Cerebellar nuclear complex (tissue), 1 donor: ENCODE data around the gene SDR39U1.

Experiments
- DNase-seq, 2 experiments: peaks; one replicate each; lab custom pipeline; 2025; lab: John Stamatoyannopoulos, UW

SDR39U1 gene

DNA sequence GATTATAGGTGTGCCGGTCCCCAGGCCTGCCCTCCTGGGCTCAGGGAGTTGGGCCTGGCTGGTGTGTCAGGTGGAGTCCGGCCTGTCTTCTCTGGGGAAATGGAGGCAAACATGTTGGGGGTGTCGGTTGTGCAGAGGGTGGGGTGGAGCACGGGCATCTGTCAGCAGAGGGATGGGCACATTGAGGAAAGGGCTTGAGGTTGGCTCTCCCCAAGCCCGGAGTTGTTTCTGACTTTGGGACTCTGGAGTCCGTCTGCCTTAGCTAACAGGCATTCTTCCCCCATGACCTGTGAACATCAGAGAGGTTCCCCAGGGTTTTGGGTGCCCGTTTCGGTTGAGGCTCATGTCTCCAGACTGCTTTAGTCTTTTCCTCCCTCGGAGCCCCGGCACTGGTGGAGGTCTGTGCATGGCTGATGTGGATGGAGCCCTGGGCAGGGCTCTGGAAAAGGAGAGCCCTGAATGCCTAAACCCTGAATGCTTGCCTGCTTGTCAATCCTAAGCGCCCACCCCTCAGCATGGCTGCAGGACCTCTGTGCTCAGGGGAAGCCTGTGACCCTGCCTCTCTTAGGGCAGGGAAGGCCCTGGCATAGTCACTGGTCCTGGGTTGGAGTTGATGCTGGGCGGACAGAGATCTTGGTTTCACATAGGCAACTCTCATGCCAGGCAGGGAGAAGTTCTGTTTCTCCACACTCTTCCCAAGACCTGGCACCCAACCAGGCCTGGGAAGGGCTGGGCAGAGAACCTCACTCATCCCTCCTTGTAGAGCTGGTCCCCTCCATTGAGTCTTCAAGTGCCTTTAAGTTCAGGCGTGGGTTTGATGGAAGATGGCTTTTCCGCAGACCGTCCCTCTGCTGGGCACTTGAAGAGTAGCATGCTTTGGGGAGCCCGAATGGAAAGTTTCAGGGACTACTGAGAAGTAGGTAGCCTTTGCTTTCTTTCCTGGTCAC, 30.9 kb downstream of the SDR39U1 start:
- DNase-seq, result no peak

DNA sequence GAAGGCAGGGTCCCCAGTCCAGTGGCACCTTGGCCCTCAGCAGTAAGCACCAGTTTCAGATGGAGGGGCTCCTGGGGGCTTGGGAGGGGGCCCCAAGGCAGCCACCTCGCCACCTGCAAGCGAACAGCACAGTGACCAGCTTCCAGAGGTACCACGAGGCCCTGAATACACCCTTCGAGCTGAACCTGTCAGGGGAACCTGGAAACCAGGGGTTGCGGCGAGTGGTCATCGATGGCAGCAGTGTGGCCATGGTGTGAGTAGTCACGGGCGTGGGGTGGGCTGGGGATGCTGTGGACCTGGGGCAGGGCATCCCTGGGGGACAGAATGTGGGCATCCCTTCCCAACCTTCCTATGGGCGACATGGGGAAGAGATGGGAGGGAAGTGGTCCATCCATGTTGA, 32.6 kb downstream of the SDR39U1 start:
- no peak for DNase-seq

DNA sequence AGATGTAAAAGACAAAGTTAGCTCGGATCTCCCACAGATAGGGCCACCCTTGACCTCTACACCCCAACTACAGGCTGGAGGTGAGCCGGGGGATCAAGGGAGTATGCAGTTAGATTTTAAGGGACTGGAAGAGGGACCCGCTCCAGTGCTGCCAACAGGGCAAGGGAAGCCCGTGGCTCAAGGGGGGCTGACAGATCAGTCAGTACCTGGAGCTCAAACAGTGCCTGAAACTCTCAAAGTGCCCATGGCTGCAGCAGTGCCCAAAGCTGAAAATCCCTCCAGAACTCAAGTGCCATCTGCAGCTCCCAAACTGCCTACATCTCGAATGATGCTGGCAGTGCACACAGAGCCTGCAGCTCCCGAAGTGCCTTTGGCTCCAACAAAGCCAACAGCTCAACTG, 33.4 kb downstream of the SDR39U1 start:
- no peak for DNase-seq

DNA sequence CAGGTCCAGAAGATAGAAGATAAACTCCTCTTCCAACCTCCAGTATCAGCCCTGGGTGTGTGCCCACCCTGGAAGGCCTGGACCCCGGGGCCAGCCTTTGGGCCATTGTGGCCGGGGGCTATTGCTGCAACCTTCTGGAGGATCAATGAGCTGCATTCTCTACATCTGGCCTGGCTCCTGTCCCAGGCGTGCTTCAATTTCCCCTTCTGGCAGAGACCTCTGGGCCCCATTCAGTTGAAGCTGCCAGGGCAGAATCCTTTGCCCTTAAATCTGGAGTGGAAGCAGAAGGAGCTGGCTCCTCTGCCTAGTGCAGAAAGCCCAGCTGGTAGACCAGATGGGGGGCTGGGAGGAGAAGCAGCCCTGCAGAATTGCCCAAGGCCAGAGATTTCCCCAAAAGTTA, 33.8 kb downstream of the SDR39U1 start:
- DNase-seq, result no peak

DNA sequence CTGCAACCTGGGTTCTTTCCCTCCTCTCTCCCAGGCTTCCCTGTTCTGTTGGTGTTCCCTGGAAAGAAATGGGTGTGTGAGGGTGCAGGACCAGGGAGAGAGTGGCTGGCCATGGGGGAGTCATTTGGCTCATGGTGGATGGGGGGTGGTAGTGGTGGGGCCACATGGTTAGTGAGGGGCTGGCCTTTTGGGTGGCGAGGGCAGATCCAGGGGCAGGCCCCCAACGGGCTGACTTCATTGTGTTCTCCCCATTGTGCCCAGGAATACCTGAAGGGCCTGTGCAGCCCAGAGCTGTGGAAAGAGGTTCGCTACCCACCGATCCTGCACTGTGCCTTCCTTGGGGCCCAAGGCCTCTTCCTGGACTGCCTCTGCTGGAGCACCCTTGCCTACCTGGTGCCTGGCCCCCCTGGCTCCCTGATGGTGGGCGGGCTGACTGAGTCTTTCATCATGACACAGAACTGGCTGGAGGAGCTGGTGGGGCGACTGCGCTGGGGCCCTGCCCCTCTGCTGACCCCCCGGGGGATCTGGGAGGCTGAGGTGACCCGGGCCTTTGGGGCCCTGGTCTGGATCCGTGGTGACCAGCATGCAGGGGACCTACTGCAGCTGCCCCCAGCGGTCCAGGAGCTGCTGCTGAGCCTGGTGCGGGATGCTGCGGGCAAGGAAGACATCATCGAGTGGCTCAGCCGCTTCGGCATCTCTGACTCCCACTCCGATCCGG, 34.8 kb downstream of the SDR39U1 start:
- no peak for DNase-seq

DNA sequence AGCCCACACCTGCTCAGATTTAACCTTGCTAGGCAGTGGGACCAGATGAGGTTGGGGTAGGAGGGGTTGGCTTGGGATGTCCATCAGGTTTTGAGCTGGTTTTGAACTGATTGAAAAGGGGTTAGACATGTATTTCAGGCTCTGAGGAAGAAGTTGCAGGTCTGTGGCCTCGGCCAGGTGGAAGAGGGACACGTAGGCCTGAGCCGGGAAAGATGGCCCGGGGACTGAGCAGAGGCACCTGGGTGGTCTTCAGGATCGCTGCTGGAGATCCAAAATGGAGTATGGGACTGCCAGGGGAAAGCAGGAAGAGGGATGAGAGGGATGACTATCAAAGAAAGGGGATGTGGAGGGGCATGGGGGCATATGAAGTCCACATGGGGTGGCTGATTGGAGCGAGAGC, 36.2 kb downstream of the SDR39U1 start:
- DNase-seq, result no peak

DNA sequence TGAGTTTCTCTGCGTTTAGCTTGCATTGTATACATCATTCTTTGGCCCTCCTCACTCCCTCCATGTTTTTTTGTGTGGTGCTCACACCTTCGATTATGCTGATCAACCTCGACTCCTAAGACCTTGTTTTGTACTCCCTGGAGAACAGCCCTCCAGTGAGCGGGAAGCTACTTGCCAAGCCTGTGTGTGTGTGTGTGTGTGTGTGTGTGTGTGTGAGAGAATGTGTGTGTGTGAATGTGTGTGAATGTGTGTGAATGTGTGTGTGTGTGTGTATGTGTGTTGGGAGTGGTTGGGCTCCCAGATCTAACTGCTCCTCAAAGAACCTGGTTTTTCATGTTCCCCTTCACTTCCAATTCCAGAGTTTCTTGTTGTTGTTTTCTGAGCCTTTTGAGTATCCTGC, 37.8 kb downstream of the SDR39U1 start:
- DNase-seq, result no peak

DNA sequence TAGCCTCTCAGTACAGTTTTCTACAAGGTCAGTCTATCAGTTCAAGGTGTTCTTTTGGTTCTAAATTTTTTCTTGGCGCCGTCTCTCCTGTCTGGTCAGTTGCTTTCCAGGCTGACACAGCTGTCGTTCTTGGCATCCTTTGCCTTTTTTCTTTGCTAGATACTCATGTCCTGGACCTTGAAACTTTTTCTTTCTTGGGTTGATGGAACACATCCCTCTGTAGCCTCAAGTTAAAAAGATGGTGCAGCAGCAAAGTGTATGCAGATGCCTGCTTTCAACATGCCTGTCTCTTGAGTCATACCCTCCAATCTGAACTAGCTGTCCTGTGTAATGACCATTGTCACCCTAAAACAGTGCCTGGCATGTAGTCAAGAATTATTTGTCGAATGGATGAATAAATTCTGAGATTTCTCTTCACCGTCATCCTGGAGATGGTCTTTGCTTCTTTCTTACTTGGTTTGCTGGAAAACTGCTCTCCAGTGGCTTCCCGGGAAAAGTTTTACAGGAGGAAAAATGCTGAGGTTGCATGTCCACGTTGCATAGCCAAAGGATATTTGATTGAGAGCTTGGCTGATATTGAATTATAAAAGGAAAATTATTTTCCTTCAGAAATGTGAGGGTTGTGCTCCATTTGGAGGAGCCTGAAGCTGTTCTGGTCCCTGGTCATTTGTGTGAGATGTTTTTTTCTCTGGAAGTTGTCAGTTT, 39.1 kb downstream of the SDR39U1 start:
- DNase-seq, result no peak

DNA sequence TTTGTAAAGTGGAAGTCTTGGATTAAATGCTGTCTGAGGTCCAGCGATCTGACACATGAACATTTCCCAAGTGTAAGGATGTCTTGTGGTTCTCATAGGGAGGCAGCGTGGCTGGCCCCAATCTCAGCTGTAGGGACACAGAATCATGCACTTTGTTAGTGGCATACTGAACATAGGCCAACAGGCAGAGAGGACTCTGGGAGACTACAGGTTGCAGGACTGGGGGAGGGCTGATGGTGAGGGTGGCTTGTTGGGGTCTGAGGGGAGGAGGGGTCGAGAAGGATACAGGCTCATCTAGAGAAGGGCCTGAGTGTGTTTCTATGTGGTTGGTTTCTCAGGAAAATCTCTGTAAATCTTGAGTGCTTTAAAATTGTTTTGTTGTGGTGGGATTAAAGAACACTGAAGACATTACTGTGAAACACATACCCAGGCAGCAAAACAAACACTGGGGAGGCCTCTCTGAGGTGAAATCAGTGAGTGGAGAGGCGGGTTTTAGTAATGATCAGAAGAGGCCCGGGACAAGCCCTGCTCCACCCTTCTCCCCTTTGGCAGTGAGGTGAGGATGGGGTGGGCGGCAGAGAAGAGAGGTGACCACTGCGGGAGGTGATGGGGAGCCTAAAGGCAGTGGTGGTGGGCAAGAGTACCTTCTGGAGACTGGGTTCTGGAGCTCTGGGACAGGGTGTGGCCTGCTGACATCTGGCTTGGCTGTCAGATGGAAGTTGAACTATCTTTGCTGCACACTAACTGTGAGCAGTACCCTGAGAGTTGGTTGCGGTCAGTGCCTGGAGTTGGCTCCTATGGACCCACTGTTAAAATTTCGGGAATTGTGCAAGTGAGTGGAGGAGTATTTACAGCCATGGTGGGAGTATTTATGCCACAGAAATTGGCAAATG, 40.5 kb downstream of the SDR39U1 start:
- DNase-seq, result no peak

DNA sequence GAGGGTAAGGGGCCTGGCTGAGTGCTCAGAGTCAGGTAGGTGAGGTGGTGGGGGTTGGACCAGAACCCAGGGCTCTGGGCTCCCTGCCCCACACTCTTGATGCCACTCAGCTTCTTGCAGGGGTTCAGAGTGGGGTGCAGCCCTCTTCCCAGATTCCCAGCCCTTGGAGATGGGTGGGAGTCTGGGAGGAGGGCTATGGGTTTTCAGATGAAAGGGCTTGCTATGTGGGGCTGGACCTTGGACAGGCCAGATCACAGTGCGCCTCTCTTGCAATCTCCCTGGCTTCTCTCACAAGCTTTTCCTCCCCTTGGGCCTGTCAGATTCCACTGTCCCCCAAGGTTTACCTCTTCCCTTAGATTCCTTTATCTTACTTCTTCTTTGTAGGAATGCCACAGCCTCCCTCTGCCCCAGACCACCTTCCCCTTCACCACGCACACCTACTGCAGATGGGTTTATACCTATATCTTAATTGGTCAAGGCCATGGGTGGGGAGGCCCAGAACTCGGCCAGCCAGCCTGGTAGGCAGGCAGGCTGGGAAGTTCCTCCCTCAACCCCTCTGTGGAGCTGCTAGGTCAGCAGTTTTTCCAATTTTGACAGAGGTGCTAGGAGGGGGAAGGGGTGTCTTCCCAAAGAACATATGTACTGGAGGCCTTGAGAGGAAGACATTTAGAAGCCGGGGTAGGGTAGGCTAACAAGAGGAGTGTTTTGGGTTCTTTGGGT, 42.4 kb downstream of the SDR39U1 start:
- DNase-seq, result no peak

DNA sequence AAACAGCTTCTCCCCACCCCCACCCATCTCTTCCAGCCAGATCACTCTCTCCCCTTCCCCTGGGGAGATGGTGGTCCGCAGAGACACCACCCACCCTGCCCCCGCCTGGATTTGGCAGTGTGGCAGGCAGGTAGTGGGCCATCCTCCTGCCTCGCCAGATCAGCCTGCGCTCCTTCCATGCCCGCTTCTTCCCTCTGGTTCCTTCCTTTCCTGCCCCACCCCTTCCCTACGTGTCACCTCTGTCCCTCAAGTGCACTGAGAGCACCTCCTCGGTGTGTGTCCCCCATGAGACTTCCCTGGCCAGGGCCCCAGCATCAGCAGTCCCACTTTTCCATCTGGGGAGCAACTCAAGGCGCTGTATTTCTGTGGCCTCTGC, 43.1 kb downstream of the SDR39U1 start:
- no peak for DNase-seq

DNA sequence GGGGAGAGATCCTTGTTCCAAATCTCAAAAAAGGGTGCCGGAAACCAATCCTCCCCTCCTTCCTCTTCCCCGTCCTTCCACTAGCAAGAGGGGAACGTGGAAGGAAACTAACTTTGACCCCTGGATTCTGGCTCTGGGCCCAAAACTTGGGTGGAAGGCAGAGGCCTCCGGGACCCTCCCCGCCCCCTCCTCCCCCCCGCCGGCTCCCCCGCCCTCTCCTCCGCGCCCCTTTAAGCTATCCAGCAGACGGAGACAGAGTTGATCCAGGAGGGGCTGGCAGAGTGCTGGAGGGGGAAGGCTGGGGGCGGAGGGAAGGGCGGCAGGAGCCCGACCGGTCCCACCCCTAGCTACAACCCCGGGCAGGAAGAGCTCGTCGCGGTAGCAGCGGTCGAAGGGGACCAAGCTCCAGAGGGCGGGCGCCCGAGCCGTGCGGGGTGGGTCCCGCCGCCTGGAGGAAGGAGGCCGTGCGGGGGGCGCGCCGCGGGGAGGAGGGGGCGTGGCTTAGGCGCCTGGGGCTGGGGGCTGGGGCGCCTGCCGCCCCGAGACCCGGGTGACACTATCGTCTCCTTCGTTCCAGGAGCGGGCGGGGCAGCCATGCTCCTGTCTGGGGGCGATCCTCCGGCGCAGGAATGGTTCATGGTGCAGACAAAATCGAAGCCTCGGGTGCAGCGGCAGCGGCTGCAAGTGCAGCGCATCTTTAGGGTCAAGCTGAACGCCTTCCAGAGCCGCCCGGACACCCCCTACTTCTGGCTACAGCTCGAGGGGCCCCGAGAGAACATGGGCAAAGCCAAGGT, 43.7 kb downstream of the SDR39U1 start, which contains the start of gene NYNRIN:
Gene NYNRIN, plus strand, starts transcription at position 351 of the 794 bp plus-strand sequence. Its CDS starts 244 bp downstream, at position 595.
- DNase-seq, result no peak

DNA sequence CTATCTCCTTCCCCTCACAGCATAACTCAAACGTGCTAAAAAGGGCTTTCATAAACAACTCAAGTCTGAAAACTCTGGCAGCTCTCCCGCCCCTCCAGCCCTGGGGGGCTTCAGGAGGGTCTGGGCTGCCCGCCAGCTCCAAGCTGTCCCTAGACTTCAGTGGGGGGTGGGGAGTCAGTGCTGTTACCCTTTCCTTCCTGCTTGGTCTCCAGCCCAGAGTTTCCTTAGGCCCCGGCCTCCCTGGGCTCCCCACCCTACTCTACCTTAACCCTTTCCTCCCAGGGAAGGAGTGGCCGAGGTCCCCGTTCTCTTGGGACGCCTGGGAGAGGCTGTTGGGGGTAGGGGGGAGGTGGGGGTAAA, 44.3 kb downstream of the SDR39U1 start:
- DNase-seq, result no peak

DNA sequence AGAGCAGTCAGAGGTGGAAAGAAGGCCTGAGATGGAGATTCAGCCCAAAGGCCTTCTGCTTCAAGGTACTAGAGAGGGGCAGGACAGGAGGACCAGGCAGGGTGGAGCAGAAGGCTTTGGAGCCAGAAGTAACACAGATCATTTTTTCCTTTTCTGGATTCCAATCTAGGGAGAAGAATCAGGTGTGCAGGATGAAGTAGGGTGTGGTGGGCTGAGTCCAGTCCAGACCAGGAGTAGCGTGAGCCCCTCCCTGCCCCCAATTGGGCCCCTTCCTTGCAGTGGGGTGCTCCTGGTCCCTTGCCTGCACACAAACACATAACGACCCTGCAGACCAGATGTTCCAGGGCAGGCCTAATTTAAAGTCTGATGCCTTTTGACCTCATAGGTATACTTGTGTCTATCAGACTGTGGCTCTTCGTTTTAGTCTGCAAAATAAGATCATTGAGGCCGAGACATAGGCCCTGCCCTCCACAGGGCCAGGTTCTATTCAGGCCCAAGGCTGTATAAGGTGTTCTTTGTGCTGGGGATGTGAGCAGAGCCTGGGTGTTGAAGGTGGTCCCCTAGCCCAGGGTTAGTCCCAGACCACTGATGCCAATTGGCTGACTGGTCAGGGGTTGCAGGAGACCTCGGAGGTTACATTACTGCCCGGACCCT, 44.8 kb downstream of the SDR39U1 start:
- no peak for DNase-seq

DNA sequence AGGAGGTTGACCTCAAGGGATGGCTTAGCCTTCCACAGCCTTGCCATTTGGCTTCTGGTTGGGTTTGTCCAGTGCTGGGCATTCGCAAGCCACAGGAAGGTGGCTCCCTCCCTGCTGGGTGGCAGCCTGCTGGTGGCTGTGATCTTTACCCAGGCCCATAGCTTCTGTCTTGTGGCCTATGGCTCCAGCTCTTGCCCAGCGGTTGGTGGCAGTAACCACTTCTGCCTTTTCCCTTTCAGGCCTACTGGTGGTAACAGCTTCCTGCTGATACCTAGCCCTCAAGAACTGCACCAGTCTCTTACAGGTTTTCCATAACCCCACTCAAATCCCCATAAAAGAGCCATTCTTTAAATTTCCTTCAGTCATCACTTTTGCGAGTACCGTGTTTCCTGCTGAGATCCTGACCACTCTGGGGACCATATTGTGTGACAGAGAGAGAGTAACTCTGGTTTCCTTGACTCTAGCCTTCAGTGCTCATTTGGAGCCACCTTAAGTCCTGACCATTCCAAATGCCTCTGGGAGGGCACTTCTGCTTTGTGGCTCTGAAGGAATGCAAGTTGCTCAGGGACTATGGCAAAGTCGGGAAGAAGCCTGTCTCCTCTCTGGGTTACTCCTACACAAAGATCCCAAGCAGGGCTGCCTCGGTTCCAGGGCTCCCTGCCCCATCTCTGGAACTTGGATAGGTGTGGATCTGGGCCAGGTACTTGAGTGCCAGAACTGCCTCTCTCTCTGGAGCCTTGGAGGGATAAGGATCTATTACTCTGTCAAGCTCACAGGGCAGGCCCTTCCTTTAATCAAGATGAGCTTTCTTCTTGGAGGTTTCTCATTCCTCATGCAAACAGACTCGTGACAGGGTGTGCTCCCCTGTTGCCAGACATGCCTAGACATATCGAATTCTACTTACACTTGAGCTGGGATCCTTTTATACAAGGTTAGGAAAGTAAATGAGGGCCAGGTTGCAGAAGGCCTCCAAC, 46.7 kb downstream of the SDR39U1 start:
- DNase-seq, result no peak

DNA sequence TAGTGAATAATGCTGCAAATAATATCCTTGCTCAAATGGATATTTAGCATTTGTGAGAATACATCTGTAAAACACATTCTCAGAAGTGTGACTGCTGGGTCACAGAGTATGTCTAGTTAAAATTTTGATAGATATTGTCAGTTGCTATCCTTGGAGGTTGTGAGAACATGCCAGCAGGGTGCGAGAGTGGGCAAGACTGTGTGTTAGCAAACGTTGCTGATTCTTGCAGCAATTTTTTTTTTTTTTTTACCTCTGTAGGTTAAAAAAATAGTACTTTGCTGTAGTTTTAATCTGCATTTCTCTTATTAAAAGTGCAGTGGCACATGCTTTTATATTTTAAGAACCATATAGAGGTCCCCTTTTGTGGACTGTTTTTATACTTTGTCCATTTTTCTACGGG, 48.3 kb downstream of the SDR39U1 start:
- DNase-seq, result no peak

DNA sequence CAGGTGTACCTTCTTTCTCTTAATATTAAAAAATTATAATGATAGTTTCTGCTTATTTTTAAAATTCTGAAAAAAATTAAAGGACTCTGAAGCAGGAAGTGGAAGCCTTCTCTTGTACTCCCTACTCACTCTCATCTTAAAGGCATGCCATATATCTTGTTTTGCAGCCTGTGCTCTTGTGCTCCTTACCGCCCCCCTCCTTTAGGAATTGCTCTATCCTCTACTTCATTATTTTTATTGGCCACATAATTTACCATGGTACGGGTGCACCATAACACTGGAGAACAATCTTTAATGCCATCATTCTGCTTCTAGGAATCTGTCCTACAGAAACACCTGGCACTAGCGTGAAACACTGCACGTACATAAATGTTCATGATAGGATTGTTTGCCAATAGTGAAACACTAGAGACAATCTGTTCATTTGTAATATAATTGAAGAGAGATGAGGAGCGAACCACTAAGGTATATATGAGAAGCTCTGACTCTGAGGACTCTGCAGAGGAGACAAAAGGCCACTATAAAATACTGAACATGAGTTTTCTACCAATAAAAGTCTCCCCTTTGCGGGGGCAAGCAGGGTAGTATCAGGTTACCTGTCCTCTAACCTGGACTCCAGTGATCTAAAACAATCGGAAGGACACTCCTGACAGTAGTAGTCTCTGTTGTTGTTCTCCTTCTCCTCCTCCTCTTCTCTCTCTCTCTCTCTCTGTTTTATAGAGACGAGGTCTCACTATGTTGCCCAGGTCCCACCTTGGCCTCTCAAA, 50.1 kb downstream of the SDR39U1 start:
- DNase-seq, result no peak
